HG03575 (cell line): ENCODE data around the gene ETS1.
A peak's percentile ranks its signal among the peaks of the same experiment; 100 is the strongest.

Source experiments
- ATAC-seq: cut with Tn5 transposase; IDR thresholded peaks from one replicate; pipeline ENCODE4 v1.9.1; 2021; ENCODE audit not compliant: unreplicated experiment, insufficient number of reproducible peaks, low FRiP score; ENCODE audit errors: extremely low read depth

Gene ETS1

GRCh38 chr11:128478305-128478704, 109.1 kb downstream of the ETS1 start:
- ATAC-seq, result no peak

GRCh38 chr11:128477811-128478210, 109.5 kb downstream of the ETS1 start:
- ATAC-seq, result no peak

- ATAC-seq, result no peak
Observed at GRCh38 chr11:128477278-128477677, 110.1 kb downstream of the ETS1 start.

DNA sequence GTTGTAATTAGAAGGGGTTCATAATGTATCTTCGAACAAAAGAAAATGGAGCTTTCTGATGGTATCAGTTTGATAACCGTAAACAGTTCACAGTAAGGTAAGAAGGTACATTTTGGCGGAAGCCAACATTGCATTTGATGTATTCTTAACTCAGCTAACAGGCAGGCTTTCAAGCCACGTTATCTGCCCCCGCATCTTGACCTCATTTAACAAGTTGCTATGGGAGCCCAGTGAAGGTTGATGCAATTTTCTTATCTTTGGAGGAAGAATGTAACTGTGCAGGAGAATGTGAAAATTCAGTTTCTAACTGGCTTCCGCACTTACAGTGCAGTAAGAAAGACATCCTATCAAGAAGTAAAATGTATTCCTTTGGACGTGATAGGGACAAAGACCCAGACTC, 110.6 kb downstream of the ETS1 start:
- no peak for ATAC-seq

- no peak for ATAC-seq
Observed at GRCh38 chr11:128476049-128476448, 111.3 kb downstream of the ETS1 start.

GRCh38 chr11:128474036-128474874, 113.1 kb downstream of the ETS1 start:
- ATAC-seq, result no peak

- ATAC-seq, result no peak
Observed at GRCh38 chr11:128473636-128474035, 113.7 kb downstream of the ETS1 start.

DNA sequence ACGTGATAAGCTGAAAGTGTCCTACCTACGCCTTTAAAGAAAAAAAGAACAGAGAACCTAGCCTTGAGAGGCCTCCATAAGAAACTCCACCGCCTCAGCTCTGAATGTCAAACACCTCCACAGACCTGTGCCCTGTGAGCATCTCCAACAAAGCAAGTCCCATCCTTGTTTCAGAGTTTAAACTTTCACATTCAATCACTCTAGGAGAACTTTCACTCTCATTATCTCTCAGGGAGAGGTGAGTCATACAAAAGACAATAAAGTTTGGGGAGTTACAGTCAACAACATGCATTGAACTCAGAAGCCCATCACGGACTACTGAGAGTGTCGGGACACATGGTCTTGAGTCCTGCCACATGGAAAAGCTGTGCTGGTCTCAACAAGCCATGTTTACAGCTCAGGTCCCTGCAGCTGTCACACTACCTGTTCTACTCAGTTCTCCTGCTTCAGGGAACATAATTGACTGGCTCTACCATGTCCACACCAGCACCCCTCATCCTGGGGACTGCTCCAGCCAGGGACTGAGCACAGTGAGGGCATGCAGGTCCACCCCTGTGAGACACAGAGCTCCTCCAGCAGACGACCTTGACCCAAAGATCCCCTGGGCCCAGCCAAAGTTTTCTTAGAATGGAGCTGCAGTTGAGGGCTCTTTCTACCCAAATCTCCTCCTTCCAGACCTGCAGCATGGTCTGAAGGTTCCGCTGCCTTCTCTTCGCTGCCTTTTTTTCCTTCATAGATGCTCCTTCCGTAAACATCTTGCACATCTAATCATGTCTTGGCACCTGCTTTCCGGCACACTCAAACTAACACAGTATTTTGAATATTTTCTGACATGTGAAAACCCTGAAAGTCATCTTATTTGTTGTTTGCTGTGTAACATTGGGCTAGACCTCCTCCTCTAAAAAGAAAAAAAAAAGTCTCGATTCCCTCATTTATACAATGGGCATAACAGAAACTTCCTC, 114.9 kb downstream of the ETS1 start:
- peak; percentile 43 for ATAC-seq

- ATAC-seq, result peak; percentile 31
Observed at GRCh38 chr11:128471138-128471661, 116.2 kb downstream of the ETS1 start.

DNA sequence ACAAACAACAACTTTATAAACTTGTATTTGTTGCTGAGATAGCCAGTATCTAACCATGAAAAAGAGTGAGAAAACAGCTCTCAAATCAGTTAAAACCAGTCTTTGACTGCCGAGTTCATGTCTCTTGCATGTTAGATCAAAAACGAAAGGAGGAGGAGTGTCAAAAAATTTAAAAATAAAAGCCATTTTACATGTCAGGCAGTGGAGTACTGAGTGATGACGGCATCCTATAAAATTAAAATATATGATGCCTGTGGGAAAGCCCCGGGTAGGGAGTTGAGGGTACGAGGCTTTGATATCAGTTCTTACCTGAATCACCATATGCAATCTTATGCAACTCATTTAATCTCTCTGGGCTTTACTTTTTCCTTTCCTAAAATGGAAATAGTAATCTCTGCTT, 117.3 kb downstream of the ETS1 start:
- no peak for ATAC-seq

DNA sequence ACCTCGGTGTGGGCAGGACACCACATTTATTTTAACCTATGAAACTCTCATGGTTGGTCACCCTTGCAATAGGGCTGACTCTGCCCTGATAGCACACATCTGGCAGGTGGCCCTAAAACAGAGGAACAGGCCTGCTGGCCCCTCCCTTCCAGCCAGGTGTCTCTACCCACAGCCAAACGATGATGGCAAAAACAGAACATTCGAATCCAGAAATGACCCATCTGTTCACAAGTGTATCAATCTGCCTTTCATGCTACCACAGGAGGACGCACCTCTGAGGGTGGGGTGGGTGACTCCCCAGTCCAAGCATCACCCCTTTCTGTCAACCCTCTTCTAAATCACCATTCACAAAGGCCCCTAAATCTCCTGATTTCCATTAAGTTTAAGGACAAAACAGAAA, 118.1 kb downstream of the ETS1 start:
- no peak for ATAC-seq

DNA sequence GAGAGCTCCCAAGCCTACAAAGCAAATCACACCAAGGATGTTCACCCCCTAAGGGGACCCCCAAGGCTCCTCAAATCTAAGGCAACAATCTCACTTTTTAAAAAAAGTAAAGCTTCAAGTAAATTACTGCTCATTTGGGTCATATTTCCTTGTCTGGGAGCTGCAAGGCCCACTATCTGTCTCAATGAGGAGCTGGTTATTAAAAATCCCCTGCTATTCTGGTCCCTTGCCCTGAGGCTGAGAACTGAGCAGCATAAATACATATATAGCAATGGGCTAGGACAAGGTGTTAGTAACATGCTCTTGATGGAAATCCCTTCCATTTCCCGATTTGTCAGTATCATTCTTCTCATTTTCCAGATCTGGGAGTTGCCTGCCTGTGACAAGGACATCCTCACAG, 119.2 kb downstream of the ETS1 start:
- ATAC-seq, result no peak

DNA sequence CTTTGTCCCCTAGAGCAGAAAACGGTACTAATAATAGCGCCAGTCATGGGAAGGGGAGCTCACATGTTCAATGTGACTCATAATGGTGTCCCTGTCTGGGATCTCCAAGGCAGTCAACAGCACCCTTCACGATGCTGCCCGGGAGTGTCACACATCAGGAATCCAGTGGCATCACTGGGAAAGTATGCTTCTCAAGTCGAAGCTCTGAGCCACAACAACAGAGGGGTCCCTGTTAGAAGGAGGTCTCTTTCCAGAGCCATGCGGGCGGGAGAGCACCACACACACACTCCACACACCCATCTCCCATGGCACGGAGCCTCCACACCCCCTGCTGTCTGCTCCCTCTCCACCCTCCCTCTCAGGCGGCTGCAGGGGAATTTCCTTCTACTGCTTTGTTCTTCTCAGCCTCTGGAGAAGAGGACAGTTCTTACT, 119.7 kb downstream of the ETS1 start:
- no peak for ATAC-seq

DNA sequence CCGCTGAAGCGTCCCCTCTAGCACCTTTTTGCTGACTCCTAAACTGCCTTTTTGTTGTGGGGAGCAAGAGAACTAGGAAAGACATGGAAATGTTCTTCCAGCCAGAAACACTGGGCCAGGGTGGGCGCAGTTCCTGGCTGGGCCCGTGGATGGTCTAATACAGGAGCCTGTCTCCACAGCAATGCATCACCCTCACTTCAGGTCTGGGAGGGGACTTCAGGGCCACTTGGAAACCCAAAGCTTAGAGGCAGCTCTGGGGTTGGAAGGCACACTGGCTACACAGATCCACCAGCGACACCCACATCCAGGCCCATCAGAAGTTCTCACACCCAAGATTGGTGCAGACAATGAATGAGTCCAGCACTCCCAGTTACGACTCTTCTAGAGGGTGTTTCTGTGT, 120.3 kb downstream of the ETS1 start:
- no peak for ATAC-seq

GRCh38 chr11:128465946-128466705, 121.2 kb downstream of the ETS1 start:
- ATAC-seq, result no peak

DNA sequence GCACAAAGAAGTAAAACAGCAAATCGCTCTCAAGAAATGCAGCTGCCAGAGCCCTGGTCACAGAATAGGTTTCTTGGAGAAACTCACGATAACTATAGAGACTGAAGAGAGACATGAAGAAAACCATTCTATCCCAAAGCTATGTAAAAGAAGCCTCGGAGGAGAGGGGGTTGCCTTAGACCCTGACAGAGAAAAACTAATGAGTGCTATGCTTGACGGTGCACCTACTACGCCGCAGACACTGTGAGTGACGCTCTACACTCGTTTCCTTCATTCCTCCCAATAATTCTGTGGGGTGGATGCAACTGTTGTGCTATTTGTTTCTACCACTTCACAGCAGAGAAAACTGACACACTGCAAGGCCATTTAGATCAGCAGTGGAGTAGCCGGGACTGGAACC, 121.8 kb downstream of the ETS1 start:
- ATAC-seq, result no peak

DNA sequence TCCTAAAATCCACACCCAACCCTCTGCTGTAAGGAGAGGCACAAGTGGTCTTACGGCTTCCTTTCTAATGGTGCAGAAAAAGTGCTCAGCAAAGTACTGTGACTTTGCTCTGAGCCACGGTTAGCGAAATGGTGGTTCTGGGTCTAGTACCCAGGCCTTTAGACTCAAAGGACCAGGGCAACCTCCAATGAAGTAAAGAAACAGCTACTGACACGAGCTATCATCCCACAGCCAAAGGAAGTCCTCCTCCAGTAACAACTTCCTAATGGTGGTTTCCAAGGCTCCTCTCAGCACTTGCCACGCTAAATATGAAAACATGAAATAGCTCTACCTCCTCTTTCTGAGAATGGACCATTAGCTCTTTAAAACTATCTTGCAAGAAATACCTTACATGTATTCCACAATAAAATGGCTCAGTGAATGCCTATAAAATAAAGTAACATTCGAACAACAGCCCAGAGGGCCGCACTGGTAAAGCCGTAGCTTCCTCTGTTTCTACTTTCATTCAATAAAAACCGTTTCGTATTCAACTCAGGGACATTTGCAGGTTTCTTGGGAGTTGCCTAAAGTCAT, 122.4 kb downstream of the ETS1 start:
- no peak for ATAC-seq

GRCh38 chr11:128463979-128464378, 123.4 kb downstream of the ETS1 start:
- ATAC-seq, result no peak

DNA sequence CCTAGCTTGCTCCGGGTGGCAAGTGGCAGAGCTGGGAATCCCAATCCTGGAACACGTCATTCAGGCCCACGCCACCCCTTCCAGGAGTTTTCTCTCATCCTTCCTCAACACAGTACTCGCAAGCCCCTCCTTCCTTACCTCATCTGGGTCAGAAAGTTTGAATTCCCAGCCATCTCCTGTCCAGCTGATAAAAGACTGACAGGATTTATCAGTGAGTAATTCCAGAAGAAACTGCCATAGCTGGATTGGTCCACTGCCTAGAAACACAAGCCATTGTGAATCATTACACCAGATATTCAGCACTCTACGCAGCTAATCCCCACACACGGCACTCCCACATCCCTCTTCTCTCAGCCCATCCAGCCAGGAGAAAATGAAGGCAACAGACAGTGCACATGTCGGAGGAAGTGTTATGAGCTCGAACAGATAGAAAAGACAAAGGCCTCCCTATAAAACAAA, 124.0 kb downstream of the ETS1 start:
- ATAC-seq, result no peak
